NCI-H2196 treated with DMSO at 0.1 percent for 48 hours (cell line): ENCODE data around the gene HYLS1.
"Not testable (repeated sequence)": the region's sequence is repeated elsewhere in the genome, so short reads cannot be mapped to it uniquely, and the experiment has no call there.

Experiments
- DNase-seq: peaks from one replicate; lab custom pipeline; 2025; ENCODE audit not compliant: unreplicated experiment; lab: John Stamatoyannopoulos, UW

Gene HYLS1

DNA sequence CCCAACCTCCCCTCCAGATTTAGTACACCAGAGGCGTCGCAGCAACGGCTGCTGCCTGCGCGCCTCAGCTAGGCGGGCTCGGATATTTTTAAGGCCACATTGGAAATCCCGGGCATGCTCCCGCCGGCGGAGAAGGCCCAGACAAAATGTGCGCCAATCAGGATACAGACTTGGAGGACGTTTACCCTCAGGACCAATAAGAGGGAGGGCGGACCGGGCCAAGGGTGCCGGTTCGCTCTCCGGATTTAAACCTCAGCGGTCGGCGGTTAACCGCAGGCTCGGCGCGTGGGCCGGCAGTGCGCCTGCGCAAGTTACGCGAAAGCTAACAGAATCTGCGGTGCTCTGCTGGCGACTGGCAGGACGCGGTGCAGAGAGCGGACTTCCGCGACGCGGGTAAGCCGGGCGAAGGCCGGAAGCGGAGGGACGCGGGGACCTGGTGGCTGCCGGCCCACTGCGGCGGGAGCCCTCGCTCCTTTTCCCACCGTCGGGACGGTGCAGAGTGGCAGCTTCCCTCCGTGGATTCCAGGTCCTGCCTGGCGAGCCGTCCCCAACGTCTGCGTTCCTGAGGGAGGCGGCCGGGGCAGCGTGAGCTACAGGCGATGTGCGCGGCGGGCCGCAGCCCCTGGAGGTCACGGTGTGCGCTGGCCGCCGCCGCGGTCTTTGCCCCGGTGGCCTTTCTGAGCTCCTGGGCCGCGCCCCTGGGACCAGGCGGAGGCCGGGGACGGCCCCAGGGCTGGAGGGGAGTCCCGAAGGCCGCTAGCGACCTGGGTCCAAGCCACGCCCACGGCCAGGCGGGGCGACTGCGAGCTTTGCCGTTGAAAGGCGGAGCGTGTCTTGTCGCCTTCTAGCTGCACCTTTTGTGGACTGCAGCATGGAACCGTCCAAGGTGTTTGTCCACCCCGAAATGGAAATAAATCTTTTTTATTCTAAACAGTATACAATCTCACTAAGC, at the start of gene HYLS1:
HYLS1 (plus strand) TSS at position 296 of the 952 bp plus-strand sequence. CDS start 11,701 bp downstream, outside the sequence.
- DNase-seq = peak; percentile 97

GRCh38 chr11:125842321-125842948, 45.0 kb upstream of the HYLS1 start:
- no peak for DNase-seq

GRCh38 chr11:125846188-125846587, 41.3 kb upstream of the HYLS1 start:
- DNase-seq = no peak

DNA sequence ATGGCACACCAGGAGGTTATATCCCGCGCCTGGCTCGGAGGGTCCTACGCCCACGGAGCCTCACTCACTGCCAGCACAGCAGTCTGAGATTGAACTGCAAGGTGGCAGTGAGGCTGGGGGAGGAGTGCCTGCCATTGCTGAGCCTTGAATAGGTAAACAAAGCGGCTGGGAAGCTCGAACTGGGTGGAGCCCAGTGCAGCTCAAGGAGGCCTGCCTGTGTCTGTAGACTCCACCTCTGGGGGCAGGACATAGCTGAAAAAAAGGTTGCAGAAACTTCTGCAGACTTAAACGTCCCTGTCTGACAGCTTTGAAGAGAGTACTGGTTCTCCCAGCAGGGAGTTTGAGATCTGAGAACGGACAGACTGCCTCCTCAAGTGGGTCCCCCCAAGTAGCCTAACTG, 29.8 kb upstream of the HYLS1 start:
- DNase-seq = not testable (repeated sequence)

DNA sequence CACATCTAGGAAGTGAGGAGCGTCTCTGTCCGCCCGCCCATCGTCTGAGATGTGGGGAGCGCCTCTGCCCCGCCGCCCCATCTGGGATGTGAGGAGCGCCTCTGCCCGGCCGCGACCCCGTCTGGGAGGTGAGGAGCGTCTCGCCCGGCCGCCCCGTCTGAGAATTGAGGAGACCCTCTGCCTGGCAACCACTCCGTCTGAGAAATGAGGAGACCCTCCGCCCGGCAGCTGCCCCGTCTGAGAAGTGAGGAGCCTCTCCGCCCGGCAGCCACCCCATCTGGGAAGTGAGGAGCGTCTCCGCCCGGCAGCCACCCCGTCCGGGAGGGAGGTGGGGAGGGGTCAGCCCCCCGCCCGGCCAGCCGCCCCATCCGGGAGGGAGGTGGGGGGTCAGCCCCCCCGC, 24.7 kb upstream of the HYLS1 start:
- DNase-seq = not testable (repeated sequence)

GRCh38 chr11:125865354-125865753, 22.1 kb upstream of the HYLS1 start:
- not testable (repeated sequence) for DNase-seq

- no peak for DNase-seq
Observed at GRCh38 chr11:125869521-125869920, 17.9 kb upstream of the HYLS1 start.

DNA sequence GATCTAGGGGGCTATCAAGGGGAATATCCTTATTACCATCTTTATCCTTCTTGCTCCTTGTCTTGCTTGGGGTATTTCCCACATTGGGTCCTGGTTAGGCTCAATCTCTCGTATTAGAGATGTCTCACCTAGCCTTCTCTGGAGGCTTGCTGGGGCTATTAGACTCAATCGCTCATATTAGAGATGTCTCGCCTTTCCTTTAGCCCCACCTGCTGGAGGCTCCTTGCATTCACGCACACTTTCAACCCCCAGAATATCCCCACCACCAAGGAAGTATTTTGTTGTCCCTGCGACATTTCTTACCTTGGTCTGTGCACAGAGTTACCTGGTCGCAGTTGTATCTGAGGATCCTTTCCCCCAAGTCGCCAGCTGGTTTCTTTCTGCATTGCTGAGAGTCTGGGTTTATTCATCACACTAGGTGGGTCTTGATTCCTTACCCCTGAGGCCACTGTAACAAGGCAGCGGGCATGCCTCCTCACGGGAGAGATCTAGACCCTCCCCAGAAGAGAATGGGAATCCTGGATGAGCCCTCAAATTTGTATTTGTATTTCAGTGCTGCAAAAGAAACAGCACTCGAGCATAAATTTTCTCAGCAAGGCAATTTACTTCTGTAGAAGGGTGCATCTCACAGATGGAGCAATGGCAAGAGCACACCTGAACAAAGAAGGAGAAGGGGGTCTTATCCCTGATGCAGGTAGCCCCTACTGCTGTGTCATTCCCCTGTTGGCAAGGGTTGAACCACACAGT, 15.9 kb upstream of the HYLS1 start:
- no peak for DNase-seq

- no peak for DNase-seq
Observed at GRCh38 chr11:125872138-125872491, 15.4 kb upstream of the HYLS1 start.

DNA sequence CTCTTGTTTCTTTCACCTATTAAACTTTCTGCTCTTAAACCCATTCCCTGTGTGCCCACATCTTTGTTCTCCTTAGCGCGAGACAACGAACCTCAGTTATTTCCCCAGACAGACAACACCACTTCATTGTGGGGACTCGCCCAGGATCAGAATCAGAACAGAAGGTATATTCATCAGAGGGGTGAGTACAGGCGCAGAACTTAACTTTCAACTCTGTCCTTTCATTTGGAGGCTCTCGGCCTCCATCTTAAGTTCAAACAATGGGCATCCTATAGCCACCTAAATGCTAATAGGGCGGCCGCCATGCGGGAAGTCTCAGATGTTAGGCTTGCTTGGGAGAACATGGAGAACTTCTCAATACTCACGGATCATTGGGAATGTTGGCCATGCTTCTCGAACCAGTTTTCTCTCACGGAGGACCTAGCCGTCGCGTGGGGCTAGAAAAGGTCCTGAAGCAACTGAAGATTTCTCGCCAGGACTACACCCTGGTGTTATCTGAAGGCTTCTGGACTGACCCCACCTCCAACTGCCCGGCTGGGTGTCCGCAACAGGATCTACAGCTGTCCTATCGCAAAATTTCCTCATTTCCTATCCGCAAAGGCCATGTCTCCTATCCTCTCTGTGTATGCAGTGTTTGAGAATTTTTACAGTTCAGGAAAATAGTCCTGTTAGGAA, 13.4 kb upstream of the HYLS1 start:
- DNase-seq = no peak

GRCh38 chr11:125874556-125875124, 12.8 kb upstream of the HYLS1 start:
- no peak for DNase-seq

GRCh38 chr11:125881291-125881690, 6.2 kb upstream of the HYLS1 start:
- no peak for DNase-seq

GRCh38 chr11:125883375-125883774, 4.1 kb upstream of the HYLS1 start:
- no peak for DNase-seq

- DNase-seq = peak; percentile 51
Observed at GRCh38 chr11:125886997-125887372, 483 bp upstream of the HYLS1 start.

GRCh38 chr11:125890447-125891100, 3.1 kb downstream of the HYLS1 start:
- no peak for DNase-seq

- DNase-seq = no peak
Observed at GRCh38 chr11:125892071-125892470, 4.6 kb downstream of the HYLS1 start.

GRCh38 chr11:125892994-125893393, 5.5 kb downstream of the HYLS1 start:
- no peak for DNase-seq

- DNase-seq = no peak
Observed at GRCh38 chr11:125901872-125902271, 14.4 kb downstream of the HYLS1 start.

DNA sequence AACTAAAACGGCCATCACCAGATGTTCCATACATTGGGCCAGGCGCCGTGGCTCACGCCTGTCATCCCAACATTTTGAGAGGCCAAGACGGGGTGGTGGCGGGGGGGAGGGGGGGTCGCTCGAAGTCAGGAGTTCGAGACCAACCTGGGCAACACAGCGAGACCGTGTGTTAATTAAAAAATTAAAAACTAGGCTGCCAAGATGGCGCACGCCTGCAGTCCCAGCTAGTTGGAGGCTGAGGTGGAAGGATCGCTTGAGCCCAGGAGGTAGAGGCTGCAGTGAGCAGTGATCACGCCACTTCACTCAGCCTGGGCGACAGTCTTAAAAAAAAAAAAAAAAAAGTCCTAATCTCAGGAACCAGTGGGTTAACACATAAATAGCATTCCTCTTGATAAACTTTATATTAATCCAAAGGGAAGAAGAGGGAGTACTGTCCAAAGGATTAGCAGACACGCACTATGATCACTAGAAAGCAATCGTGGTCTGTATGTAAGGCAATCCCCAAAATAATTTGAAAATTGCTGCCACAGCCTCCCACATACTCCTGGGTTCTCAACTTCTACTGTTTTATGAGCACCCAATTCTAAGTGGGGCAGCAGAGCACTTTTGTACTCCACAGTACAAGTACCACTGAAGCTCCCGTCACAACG, 14.9 kb downstream of the HYLS1 start:
- no peak for DNase-seq
